Measurements from ENCODE around the gene SRP9. TPM values are rescaled to one million over a fixed set of nuclear protein-coding genes. Genes with fewer than 3 reads are reported as not detected.
"Not testable (repeated sequence)": the region's sequence is repeated elsewhere in the genome, so short reads cannot be mapped to it uniquely, and the experiment has no call there.

Gene SRP9
- total RNA-seq, 1 experiment from 2014 or later = 386 TPM

- no peak for DNase-seq (ENCODE audit: low read depth)
- in situ Hi-C loops (cut with HindIII; ENCODE audit: low pct_unique_long_range_greater_than_20kb, low sequenced_read_pairs) = no loop called here
These were observed 26.5 kb upstream of the SRP9 start for GRCh38 chr1:225750875-225751824.

DNA sequence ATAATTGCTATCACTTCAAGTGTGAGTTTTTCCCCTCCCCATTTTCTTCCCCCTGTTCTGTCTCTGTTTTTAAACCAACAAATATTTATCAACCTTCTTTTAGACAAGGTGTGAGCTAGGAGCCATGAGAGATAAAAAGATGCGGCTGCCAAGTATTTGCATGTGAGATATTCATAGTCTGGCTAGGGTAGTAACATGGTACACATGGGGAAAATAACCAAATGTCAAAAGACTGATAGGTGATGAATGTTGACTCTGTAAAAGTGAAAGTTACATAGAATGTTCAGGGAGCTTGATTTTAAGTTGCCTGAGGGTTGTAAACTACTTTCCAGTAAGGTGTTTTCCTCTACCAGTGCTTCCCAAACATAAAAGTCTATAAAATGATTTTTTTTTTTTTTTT is 25.4 kb upstream of the SRP9 start:
- in situ Hi-C loops (cut with HindIII; ENCODE audit: low pct_unique_long_range_greater_than_20kb, low sequenced_read_pairs) = no loop called here
- no peak for DNase-seq (ENCODE audit: low read depth)

- in situ Hi-C loops (cut with HindIII; ENCODE audit: low pct_unique_long_range_greater_than_20kb, low sequenced_read_pairs) = no loop called here
- DNase-seq (ENCODE audit: low read depth) = peak; percentile 51
These were observed 22.5 kb upstream of the SRP9 start for GRCh38 chr1:225754940-225755641.

DNA sequence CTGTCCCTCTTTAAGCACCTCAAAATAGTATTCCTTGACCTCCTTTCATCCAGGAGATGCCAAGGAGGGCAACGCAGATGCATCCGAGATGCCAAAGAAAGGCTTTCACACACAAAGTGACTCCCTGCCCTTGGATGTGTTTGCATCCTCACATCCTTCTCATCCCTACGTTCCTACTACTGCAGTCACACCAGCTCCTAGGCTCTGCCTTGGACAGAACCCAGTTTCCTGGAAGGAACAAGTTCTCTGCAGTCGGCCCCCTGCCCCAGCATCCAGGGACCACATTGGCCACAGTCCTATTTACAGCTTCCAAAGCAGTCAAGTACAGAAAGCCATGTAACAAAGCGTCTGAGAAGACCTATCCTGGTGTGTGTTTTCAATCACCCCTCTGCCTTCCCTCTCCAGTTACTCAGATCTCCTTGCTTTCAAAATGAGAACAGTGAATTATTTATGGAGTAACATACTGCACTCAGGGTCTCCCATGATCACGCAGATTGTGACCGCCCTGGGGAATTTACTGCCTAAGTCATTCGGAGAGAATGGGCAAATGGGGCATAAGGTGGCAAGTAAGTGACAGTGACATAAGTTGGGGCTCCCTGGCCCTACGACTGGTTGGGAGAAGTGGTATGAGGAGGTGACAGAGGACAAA is 21.8 kb upstream of the SRP9 start:
- in situ Hi-C loops (cut with HindIII; ENCODE audit: low pct_unique_long_range_greater_than_20kb, low sequenced_read_pairs) = no loop called here
- DNase-seq (ENCODE audit: low read depth) = no peak

- in situ Hi-C loops (cut with HindIII; ENCODE audit: low pct_unique_long_range_greater_than_20kb, low sequenced_read_pairs) = no loop called here
- DNase-seq (ENCODE audit: low read depth) = no peak
These were observed 19.5 kb upstream of the SRP9 start for GRCh38 chr1:225757927-225758656.

DNA sequence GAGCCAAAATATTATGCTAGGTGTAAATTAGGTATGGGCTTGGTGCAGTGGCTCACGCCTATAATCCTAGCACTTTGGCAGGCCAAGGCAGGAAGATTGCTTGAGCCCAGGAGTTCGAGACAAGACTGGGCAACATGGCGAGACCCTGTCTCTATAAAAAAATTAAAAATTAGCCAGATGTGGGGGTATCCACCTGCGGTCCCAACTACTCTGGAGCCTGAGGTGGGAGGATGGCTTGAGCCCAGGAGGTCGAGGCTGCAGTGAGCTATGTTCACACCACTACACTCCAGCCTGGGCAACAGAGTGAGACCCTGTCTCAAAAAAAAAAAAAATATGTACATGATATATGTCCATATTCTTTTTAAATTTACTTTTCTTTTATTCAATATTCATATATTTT is 17.7 kb upstream of the SRP9 start:
- DNase-seq (ENCODE audit: low read depth); in situ Hi-C loops (cut with HindIII; ENCODE audit: low pct_unique_long_range_greater_than_20kb, low sequenced_read_pairs): not testable (repeated sequence)

DNA sequence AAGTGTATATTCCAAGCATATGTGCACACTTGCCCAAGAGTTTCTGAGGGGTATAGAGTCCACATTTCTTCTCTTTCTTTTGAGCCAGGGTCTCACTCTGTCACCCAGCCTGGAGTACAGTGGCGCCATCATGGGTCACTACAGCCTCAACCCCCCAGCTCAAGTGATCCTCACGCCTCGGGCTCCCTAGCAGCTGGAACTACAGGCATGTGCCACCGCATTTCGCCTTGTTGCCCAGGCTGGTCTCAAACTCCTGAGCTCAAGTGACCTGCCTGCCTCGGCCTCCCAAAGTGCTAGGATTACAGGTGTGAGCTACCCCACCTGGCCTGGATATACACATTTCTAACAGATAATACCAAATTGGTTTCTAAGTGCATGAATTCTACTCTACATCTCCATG is 17.1 kb upstream of the SRP9 start:
- no peak for DNase-seq (ENCODE audit: low read depth)
- in situ Hi-C loops (cut with HindIII; ENCODE audit: low pct_unique_long_range_greater_than_20kb, low sequenced_read_pairs) = no loop called here

- in situ Hi-C loops (cut with HindIII; ENCODE audit: low pct_unique_long_range_greater_than_20kb, low sequenced_read_pairs); DNase-seq (ENCODE audit: low read depth): not testable (repeated sequence)
These were observed 16.2 kb upstream of the SRP9 start for GRCh38 chr1:225761395-225761794.

DNA sequence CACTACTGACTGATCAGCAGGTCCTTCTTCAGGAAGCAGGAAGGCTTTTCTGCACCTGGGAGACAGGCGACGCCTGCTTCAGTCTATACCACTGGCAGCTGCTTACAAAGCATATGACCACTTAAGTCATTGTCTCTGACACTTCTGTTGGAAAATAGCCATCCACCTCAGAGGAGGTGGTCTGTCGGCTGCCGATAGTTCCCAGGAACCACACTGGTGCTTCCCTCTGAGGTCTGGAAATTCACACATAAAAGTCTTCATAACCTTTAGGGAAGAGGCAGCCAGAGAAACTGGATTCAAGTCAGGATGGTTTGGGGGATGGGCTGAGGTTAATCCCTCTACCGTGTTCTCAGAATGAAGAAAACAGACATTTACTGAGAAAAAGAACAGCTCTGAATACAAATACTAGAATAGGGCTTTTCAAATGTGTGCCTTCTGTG is 15.6 kb upstream of the SRP9 start:
- DNase-seq (ENCODE audit: low read depth) = peak; percentile 33
- in situ Hi-C loops (cut with HindIII; ENCODE audit: low pct_unique_long_range_greater_than_20kb, low sequenced_read_pairs) = no loop called here

DNA sequence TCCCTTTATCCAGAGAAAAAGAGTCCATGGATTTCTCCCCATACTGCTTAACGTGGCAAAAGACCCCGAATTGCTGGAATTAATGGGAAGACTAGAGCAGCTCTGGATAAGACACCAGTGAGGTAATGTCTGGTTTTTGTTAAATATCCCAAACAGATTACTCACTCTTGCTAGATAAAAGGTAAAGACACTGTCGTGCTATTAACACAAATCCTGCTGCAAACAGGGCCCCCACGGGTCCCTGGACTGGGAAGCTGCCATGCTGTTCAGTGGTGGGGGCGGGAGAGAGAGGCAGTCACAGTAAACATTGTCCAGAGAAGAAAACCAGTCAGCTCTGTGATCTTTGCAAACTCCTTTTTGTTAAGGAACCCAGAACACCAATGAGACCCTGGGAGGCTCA is 15.2 kb upstream of the SRP9 start:
- in situ Hi-C loops (cut with HindIII; ENCODE audit: low pct_unique_long_range_greater_than_20kb, low sequenced_read_pairs) = no loop called here
- DNase-seq (ENCODE audit: low read depth) = peak; percentile 29

DNA sequence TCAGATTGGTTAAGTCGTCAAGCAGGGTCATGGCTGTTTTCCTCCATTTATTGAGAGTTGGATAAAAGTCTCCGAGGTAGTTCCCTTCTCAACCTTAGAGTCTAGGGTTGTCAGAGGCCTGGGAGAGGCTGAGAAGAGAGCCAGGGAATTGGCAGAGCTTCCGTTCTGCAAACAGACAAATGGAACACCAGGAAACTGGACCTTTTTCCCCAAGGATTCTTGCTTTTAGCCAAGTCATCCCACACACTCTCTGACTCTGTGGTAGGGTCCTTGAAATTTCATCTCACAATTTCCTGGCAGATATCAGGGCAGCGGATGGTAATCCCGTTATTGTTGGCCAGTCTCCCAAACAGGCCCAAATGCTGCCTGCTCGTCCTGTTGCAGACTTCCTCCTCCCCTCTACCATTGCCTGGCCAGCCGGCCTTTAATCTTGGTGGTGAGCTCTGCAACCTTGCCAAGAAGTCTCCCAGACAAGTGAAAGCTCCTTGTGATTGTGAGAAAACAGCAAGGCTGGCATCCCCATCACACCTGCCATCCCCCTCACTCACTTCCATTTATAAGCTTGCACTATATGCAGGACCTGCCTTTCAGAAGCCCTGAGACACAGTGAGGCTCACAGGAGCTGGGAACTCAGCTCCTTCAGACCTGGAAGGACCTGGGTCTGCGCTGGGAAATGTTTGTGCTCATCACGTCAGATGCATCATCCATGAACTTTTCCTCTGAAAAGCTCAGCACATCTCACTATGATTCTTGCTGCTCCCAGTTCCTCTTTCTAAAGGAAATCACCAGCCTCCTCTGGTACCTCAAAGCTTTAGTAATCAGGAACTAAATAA is 13.7 kb upstream of the SRP9 start:
- DNase-seq (ENCODE audit: low read depth) = peak; percentile 56
- in situ Hi-C loops (cut with HindIII; ENCODE audit: low pct_unique_long_range_greater_than_20kb, low sequenced_read_pairs) = no loop called here

DNA sequence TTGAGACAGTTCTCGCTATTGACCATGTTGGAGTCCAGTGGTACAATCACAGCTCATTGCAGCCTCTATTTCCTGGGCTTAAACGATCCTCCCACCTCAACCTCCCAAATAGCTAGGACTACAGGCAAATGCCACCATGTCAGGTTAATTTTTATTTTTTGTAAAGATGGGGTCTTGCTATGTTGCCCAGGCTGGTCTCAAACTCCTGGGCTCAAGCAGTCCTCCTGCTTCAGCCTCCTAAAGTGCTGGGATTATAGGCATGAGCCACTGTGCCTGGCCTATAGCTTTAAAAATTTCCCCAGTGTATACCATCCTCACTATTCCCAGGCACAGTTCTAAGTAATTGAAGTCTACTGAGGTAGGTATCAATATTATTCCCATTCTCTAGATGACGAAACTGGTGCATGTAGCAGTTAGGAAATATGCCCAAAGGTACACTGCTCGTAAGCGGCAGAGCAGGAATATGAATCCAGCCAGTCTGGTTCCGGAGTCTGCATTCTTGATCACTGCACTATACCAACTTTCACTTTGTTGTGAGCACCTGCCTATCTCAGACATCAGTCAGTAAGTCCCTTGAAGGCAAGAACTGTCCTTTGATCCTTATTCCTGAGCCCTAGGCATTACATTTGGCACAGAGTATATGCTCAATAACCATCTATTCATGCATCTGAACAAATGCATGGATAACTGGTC is 11.5 kb upstream of the SRP9 start:
- DNase-seq (ENCODE audit: low read depth) = no peak
- in situ Hi-C loops (cut with HindIII; ENCODE audit: low pct_unique_long_range_greater_than_20kb, low sequenced_read_pairs) = loop anchor here (5.0 kb wide), 1 partner anchor 209 kb away; no protein-coding TSS in a partner anchor

GRCh38 chr1:225766967-225767633 is 10.5 kb upstream of the SRP9 start:
- in situ Hi-C loops (cut with HindIII; ENCODE audit: low pct_unique_long_range_greater_than_20kb, low sequenced_read_pairs) = loop anchor here (5.0 kb wide), 1 partner anchor 210 kb away; no protein-coding TSS in a partner anchor
- DNase-seq (ENCODE audit: low read depth) = peak; percentile 43

GRCh38 chr1:225767634-225768540 is 9.7 kb upstream of the SRP9 start:
- in situ Hi-C loops (cut with HindIII; ENCODE audit: low pct_unique_long_range_greater_than_20kb, low sequenced_read_pairs) = loop anchor here (5.0 kb wide), 1 partner anchor 211 kb away; no protein-coding TSS in a partner anchor
- DNase-seq (ENCODE audit: low read depth) = no peak

GRCh38 chr1:225768662-225769426 is 8.8 kb upstream of the SRP9 start:
- DNase-seq (ENCODE audit: low read depth) = no peak
- in situ Hi-C loops (cut with HindIII; ENCODE audit: low pct_unique_long_range_greater_than_20kb, low sequenced_read_pairs) = loop anchor here (5.0 kb wide), 1 partner anchor 212 kb away; no protein-coding TSS in a partner anchor
